ENCODE results near the gene RNF180. TPM values are rescaled to one million over a fixed set of nuclear protein-coding genes. Genes with fewer than 3 reads are reported as not detected.

Gene RNF180
- total RNA-seq, 1 donor from 2014 or later = 5.3 TPM

- H3K27me3 Mint-ChIP-seq (ENCODE audit: unreplicated experiment) = no peaks in the 10 kb centered on the region
- no peaks in the 10 kb centered on the region for H3K4me1 Mint-ChIP-seq (ENCODE audit: unreplicated experiment)
- no peaks in the 10 kb centered on the region for H3K9me3 Mint-ChIP-seq (ENCODE audit: unreplicated experiment)
- no peak for TF ChIP-seq CTCF (IDR thresholded peaks at IDR 0.05)
- no peaks in the 10 kb centered on the region for H3K36me3 Mint-ChIP-seq (ENCODE audit: unreplicated experiment)
- H3K4me3 Mint-ChIP-seq (ENCODE audit: unreplicated experiment) = no peak overlapping the region
- no peak overlapping the region for H3K27ac Mint-ChIP-seq (ENCODE audit: unreplicated experiment)
- DNase-seq (ENCODE audit: extremely low spot score, unreplicated experiment) = no peak
Measured at GRCh38 chr5:64308135-64308534, 142.5 kb downstream of the RNF180 start.

- no peaks in the 10 kb centered on the region for H3K9me3 Mint-ChIP-seq (ENCODE audit: unreplicated experiment)
- DNase-seq (ENCODE audit: extremely low spot score, unreplicated experiment) = no peak
- H3K4me3 Mint-ChIP-seq (ENCODE audit: unreplicated experiment) = no peak overlapping the region
- H3K27ac Mint-ChIP-seq (ENCODE audit: unreplicated experiment) = no peak overlapping the region
- no peaks in the 10 kb centered on the region for H3K27me3 Mint-ChIP-seq (ENCODE audit: unreplicated experiment)
- no peaks in the 10 kb centered on the region for H3K4me1 Mint-ChIP-seq (ENCODE audit: unreplicated experiment)
- no peak for TF ChIP-seq CTCF (IDR thresholded peaks at IDR 0.05)
- H3K36me3 Mint-ChIP-seq (ENCODE audit: unreplicated experiment) = no peaks in the 10 kb centered on the region
Measured at GRCh38 chr5:64312491-64312890, 146.8 kb downstream of the RNF180 start.

- H3K4me1 Mint-ChIP-seq (ENCODE audit: unreplicated experiment) = no peaks in the 10 kb centered on the region
- H3K4me3 Mint-ChIP-seq (ENCODE audit: unreplicated experiment) = no peak overlapping the region
- DNase-seq (ENCODE audit: extremely low spot score, unreplicated experiment) = no peak
- no peak for TF ChIP-seq CTCF (IDR thresholded peaks at IDR 0.05)
- H3K9me3 Mint-ChIP-seq (ENCODE audit: unreplicated experiment) = no peaks in the 10 kb centered on the region
- H3K36me3 Mint-ChIP-seq (ENCODE audit: unreplicated experiment) = no peaks in the 10 kb centered on the region
- no peaks in the 10 kb centered on the region for H3K27me3 Mint-ChIP-seq (ENCODE audit: unreplicated experiment)
- H3K27ac Mint-ChIP-seq (ENCODE audit: unreplicated experiment) = no peak overlapping the region
Measured at GRCh38 chr5:64315778-64316177, 150.1 kb downstream of the RNF180 start.

- no peaks in the 10 kb centered on the region for H3K9me3 Mint-ChIP-seq (ENCODE audit: unreplicated experiment)
- no peak for DNase-seq (ENCODE audit: extremely low spot score, unreplicated experiment)
- no peak overlapping the region for H3K4me3 Mint-ChIP-seq (ENCODE audit: unreplicated experiment)
- H3K4me1 Mint-ChIP-seq (ENCODE audit: unreplicated experiment) = no peaks in the 10 kb centered on the region
- H3K36me3 Mint-ChIP-seq (ENCODE audit: unreplicated experiment) = no peaks in the 10 kb centered on the region
- TF ChIP-seq CTCF (IDR thresholded peaks at IDR 0.05) = no peak
- H3K27ac Mint-ChIP-seq (ENCODE audit: unreplicated experiment) = no peak overlapping the region
- H3K27me3 Mint-ChIP-seq (ENCODE audit: unreplicated experiment) = no peaks in the 10 kb centered on the region
Measured at GRCh38 chr5:64318175-64318574, 152.5 kb downstream of the RNF180 start.

GRCh38 chr5:64323591-64323990, 157.9 kb downstream of the RNF180 start:
- no peak for DNase-seq (ENCODE audit: extremely low spot score, unreplicated experiment)
- H3K36me3 Mint-ChIP-seq (ENCODE audit: unreplicated experiment) = peaks cover 3% of the 10 kb centered on the region
- H3K27ac Mint-ChIP-seq (ENCODE audit: unreplicated experiment) = no peak overlapping the region
- no peaks in the 10 kb centered on the region for H3K4me1 Mint-ChIP-seq (ENCODE audit: unreplicated experiment)
- no peak for TF ChIP-seq CTCF (IDR thresholded peaks at IDR 0.05)
- H3K27me3 Mint-ChIP-seq (ENCODE audit: unreplicated experiment) = no peaks in the 10 kb centered on the region
- no peak overlapping the region for H3K4me3 Mint-ChIP-seq (ENCODE audit: unreplicated experiment)
- H3K9me3 Mint-ChIP-seq (ENCODE audit: unreplicated experiment) = peaks cover 20% of the 10 kb centered on the region
